IMR-90 (cell line): ENCODE measurements around the gene TLR6. TPM values are rescaled to one million over a fixed set of nuclear protein-coding genes. Genes with fewer than 3 reads are reported as not detected.

ENCODE experiments used
- ATAC-seq: fragments of 200-7000 bp; cut with Tn5 transposase; 2 replicates; pipeline ENCODE4 v1.9.1; 2020; ENCODE audit warnings: low read depth, mild to moderate bottlenecking, moderate library complexity
- BruUV-seq: library from RNA; stranded (reverse); fragments of 400-500 nt; replicated peaks from 2 replicates; lab custom pipeline; 2021; lab: Mats Ljungman, UMichigan
- CTCF ChIA-PET: fragments of 300-600 bp; formaldehyde crosslinking; extraction: SDS; loops from one replicate; lab custom pipeline; 2021; ENCODE audit warnings: antibody characterized with exemption; lab: Yijun Ruan, JAX
- POLR2A ChIA-PET: fragments of 300-600 bp; sonication (Branson Sonifier 250); formaldehyde crosslinking; loops from one replicate; lab custom pipeline; 2022; ENCODE audit warnings: antibody characterized with exemption; ENCODE audit not compliant: unreplicated experiment; lab: Charles Lee
- DNase-seq: peaks from one replicate; pipeline ENCODE4 v3.0.0; 2013
- H2AFZ ChIP-seq: replicated peaks from 2 replicates; pipeline ENCODE3; 2013; ENCODE audit warnings: low read length, mild to moderate bottlenecking; ENCODE audit not compliant: poor library complexity
- H2AK5ac ChIP-seq: 2 replicates; pipeline ENCODE4 v1.6.1; 2013; ENCODE audit warnings: low read depth, low read length, inconsistent platforms
- H2AK9ac ChIP-seq: replicated peaks from 2 replicates; pipeline ENCODE3; 2013; ENCODE audit warnings: mild to moderate bottlenecking, low read depth, low read length, moderate library complexity; ENCODE audit not compliant: poor library complexity
- H2BK120ac ChIP-seq: 2 replicates; pipeline ENCODE4 v1.6.1; 2013; ENCODE audit warnings: low read depth, low read length, inconsistent platforms
- H2BK15ac ChIP-seq: 3 replicates; pipeline ENCODE4 v1.6.1; 2013; ENCODE audit warnings: low read depth, low read length, inconsistent platforms
- H2BK20ac ChIP-seq: 2 replicates; pipeline ENCODE4 v1.6.1; 2013; ENCODE audit warnings: low read depth, mild to moderate bottlenecking, inconsistent platforms, low read length, moderate library complexity
- H2BK5ac ChIP-seq: 2 replicates; pipeline ENCODE4 v1.6.1; 2013; ENCODE audit warnings: mild to moderate bottlenecking, low read depth, low read length, inconsistent platforms; ENCODE audit not compliant: poor library complexity, severe bottlenecking
- H3K14ac ChIP-seq: replicated peaks from 2 replicates; pipeline ENCODE4 v1.6.1; 2013; ENCODE audit warnings: low read depth, low read length, inconsistent platforms
- H3K18ac ChIP-seq: 2 replicates; pipeline ENCODE4 v1.6.1; 2013; ENCODE audit warnings: low read depth, low read length, control low read depth
- H3K23ac ChIP-seq: 2 replicates; pipeline ENCODE4 v1.6.1; 2013; ENCODE audit warnings: low read depth, low read length, inconsistent platforms
- H3K27ac ChIP-seq: 2 replicates; pipeline ENCODE4 v1.5.1; 2013; ENCODE audit warnings: mild to moderate bottlenecking, control low read depth, low read length; ENCODE audit not compliant: insufficient read depth
- H3K27me3 ChIP-seq: 2 replicates; pipeline ENCODE4 v1.6.1; 2013; ENCODE audit warnings: low read length; ENCODE audit not compliant: control insufficient read depth, insufficient read depth
- H3K36me3 ChIP-seq: 2 replicates; pipeline ENCODE4 v1.6.1; 2013; ENCODE audit warnings: low read length, mixed read lengths; ENCODE audit not compliant: control insufficient read depth, insufficient read depth
- H3K4ac ChIP-seq: 2 replicates; pipeline ENCODE4 v1.6.1; 2013; ENCODE audit warnings: low read depth, low read length, inconsistent platforms
- H3K4me1 ChIP-seq: 2 replicates; pipeline ENCODE4 v1.6.1; 2013; ENCODE audit warnings: low read length, mixed read lengths; ENCODE audit not compliant: control insufficient read depth, insufficient read depth
- H3K4me2 ChIP-seq: 2 replicates; pipeline ENCODE4 v1.6.1; 2013; ENCODE audit warnings: low read depth, mild to moderate bottlenecking, control low read depth, low read length, moderate library complexity
- H3K4me3 ChIP-seq: 2 replicates; pipeline ENCODE4 v1.5.1; 2013; ENCODE audit warnings: low read depth, mild to moderate bottlenecking, control low read depth, low read length, moderate library complexity; ENCODE audit not compliant: insufficient read depth
- H3K56ac ChIP-seq: 2 replicates; pipeline ENCODE4 v1.6.1; 2013; ENCODE audit warnings: low read length, inconsistent platforms; ENCODE audit not compliant: insufficient read depth; ENCODE audit errors: extremely low read depth
- H3K79me1 ChIP-seq, 2 experiments: 2 replicates each; pipeline ENCODE4 v1.6.1; 2013; ENCODE audit warnings: low read length in 2 of 2, inconsistent platforms in 1 of 2, low read depth in 1 of 2
- H3K9ac ChIP-seq: 2 replicates; pipeline ENCODE4 v1.6.1; 2013; ENCODE audit warnings: low read depth, low read length, control low read depth
- H3K9me1 ChIP-seq: 2 replicates; pipeline ENCODE4 v1.6.1; 2013; ENCODE audit warnings: low read length, inconsistent platforms; ENCODE audit not compliant: insufficient read depth
- H3K9me3 ChIP-seq: 2 replicates; pipeline ENCODE4 v1.6.1; 2013; ENCODE audit warnings: low read length; ENCODE audit not compliant: control insufficient read depth, insufficient read depth
- H4K20me1 ChIP-seq: 2 replicates; pipeline ENCODE4 v1.6.1; 2013; ENCODE audit warnings: low read length, inconsistent platforms; ENCODE audit not compliant: insufficient read depth
- H4K5ac ChIP-seq: 2 replicates; pipeline ENCODE4 v1.6.1; 2013; ENCODE audit warnings: mild to moderate bottlenecking, low read depth, low read length, control low read depth
- H4K8ac ChIP-seq, 2 experiments: 2 replicates each; pipeline ENCODE4 v1.6.1; 2013; ENCODE audit warnings: low read depth in 2 of 2, low read length in 2 of 2, control low read depth in 1 of 2, inconsistent platforms in 1 of 2
- H4K91ac ChIP-seq: 2 replicates; pipeline ENCODE4 v1.6.1; 2013; ENCODE audit warnings: low read depth, low read length, inconsistent platforms; ENCODE audit not compliant: insufficient read depth
- CEBPB ChIP-seq: IDR thresholded peaks from 2 replicates; pipeline ENCODE4 v1.6.1; 2012; ENCODE audit warnings: low read depth, low read length, improper control_type of control experiment
- CHD1 ChIP-seq: IDR thresholded peaks from 2 replicates; pipeline ENCODE4 v1.6.1; 2012; ENCODE audit warnings: low read depth, low read length, improper control_type of control experiment
- CTCF ChIP-seq: conservative IDR thresholded peaks from 2 replicates; pipeline ENCODE4 v1.5.1; 2012; ENCODE audit warnings: mild to moderate bottlenecking, low read depth, low read length, improper control_type of control experiment
- FOS ChIP-seq: fragments of 150-350 bp; IDR thresholded peaks from 2 replicates; pipeline ENCODE4 v1.6.1; 2016; ENCODE audit warnings: low read depth, low read length
- MAFK ChIP-seq: IDR thresholded peaks from 2 replicates; pipeline ENCODE4 v1.6.1; 2012; ENCODE audit warnings: low read depth, low read length, improper control_type of control experiment
- MAZ ChIP-seq: IDR thresholded peaks from 2 replicates; pipeline ENCODE4 v1.6.1; 2012; ENCODE audit warnings: low read depth, mild to moderate bottlenecking, low read length, improper control_type of control experiment, moderate library complexity, borderline replicate concordance
- MXI1 ChIP-seq: IDR thresholded peaks from 2 replicates; pipeline ENCODE4 v1.6.1; 2012; ENCODE audit warnings: low read depth, mild to moderate bottlenecking, low read length, moderate library complexity, borderline replicate concordance
- NFE2L2 ChIP-seq: fragments of 150-350 bp; IDR thresholded peaks from 2 replicates; pipeline ENCODE4 v1.6.1; 2016; ENCODE audit warnings: low read depth, mild to moderate bottlenecking, low read length
- POLR2A ChIP-seq: IDR thresholded peaks from 2 replicates; pipeline ENCODE4 v1.6.1; 2012; ENCODE audit warnings: mild to moderate bottlenecking, low read depth, low read length
- RAD21 ChIP-seq: IDR thresholded peaks from 2 replicates; pipeline ENCODE4 v1.6.1; 2012; ENCODE audit warnings: low read length, improper control_type of control experiment
- RCOR1 ChIP-seq: IDR thresholded peaks from 2 replicates; pipeline ENCODE4 v1.6.1; 2012; ENCODE audit warnings: mild to moderate bottlenecking, low read length, improper control_type of control experiment; ENCODE audit not compliant: insufficient replicate concordance
- RFX5 ChIP-seq: IDR thresholded peaks from 2 replicates; pipeline ENCODE4 v1.8.0; 2012; ENCODE audit warnings: low read depth, mild to moderate bottlenecking, low read length, moderate library complexity
- SMC3 ChIP-seq: fragments of 150-350 bp; IDR thresholded peaks from 2 replicates; pipeline ENCODE4 v1.6.1; 2016; ENCODE audit warnings: low read depth, mild to moderate bottlenecking, antibody characterized with exemption, low read length, moderate library complexity
- USF2 ChIP-seq: fragments of 150-350 bp; IDR thresholded peaks from 2 replicates; pipeline ENCODE4 v1.6.1; 2017; ENCODE audit warnings: mild to moderate bottlenecking, antibody characterized with exemption, low read length, low read depth
- WGBS, 2 experiments: methylation state at CpG; one replicate each; pipeline versions ENCODE4 v1.1.5 to v1.1.7; 2013; ENCODE audit warnings: missing lambda C conversion rate in 2 of 2; ENCODE audit not compliant: insufficient read length in 1 of 2; ENCODE audit errors: extremely low coverage in 2 of 2; 5-methylcytosine and 5-hydroxymethylcytosine counted together
- dilution Hi-C: fragments of 300-500 bp; cut with HindIII; formaldehyde crosslinking; loops from one replicate; pipeline ENCODE4 v1.14.3; 2018; ENCODE audit warnings: low sequenced_read_pairs; ENCODE audit not compliant: unreplicated experiment
- in situ Hi-C: fragments of 300-500 bp; cut with MboI; formaldehyde crosslinking; loops from 3 replicates; pipeline ENCODE4 v1.14.3; 2019; ENCODE audit warnings: low sequenced_read_pairs, inconsistent platforms, mixed read lengths
- intact Hi-C: fragments of 100-400 bp; cut with micrococcal nuclease; formaldehyde crosslinking; loops from 2 replicates; pipeline ENCODE4 v1.10.0; 2022
- polyA plus RNA-seq, 3 experiments: library from polyadenylated mRNA; depleted of rRNA; stranded (reverse); fragments of >200 nt; gene quantifications; 2 replicates each; pipeline ENCODE4 v1.2.3, GENCODE V29; 2012; ENCODE audit warnings: low replicate concordance in 1 of 3
- total RNA-seq: library from RNA; depleted of rRNA; stranded (reverse); fragments of >200 nt; gene quantifications from 2 replicates; pipeline ENCODE4 v1.2.3, GENCODE V29; 2012
- TF ChIP-seq, protein P1 (sequence below): fragments of 150-350 bp; IDR thresholded peaks from 2 replicates; pipeline ENCODE4 v1.6.1; 2016; ENCODE audit warnings: low read depth, mild to moderate bottlenecking, low read length, moderate library complexity, borderline replicate concordance

Gene TLR6
- total and polyA plus RNA-seq, 2 of the 4 experiments (the other 2 are of a cell fraction): 1.4 to 3.9 TPM

DNA sequence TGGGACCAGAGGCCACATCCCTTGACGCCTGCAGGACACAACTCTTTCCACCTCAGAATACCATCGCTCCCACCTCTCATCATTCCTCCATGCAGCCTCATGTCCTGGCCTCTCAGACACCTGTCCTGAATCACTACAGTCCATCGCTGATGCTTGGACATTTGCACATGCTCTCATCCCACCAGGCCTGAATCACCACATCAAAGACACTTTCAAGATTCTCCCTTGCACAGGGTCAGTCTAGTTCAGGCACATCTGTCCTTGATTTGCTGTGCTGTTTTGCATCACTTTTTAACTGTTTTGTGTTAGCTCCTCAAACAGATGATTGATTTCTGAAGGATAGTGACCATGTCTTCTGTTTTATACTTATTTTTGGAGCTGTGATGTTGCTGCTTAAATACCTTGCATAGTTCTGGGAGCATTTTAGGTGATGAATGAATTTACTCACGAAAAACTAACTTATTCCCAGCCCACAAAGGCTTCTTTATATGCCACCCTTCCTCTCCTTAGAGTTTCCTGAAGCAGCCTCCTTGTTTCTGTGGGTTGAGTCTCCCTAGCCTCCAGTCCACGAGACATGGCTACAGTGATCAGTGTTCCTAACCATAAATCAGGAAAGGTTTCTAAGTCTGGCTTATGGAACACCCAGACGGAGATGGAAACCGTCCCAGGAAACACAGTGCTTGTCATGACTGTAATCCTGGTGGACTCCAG is 13.6 kb upstream of the TLR6 start:
- peak overlapping the region; percentile 86 for H3K23ac ChIP-seq
- H3K27ac ChIP-seq: peak overlapping the region; percentile 35; the same call in 1 of the 2 replicates
- CTCF ChIA-PET: interaction anchor here (0.6 to 1.1 kb wide), 2 partner anchors 14 to 104 kb away, joined by 3 to 4 read pairs; partner anchors contain the start of gene TLR6
- peak overlapping the region; percentile 41 for H3K4ac ChIP-seq
- peaks cover 18% of the 10 kb centered on the region for H3K36me3 ChIP-seq
- peak overlapping the region; percentile 32; the same call in 1 of the 2 replicates for H3K9ac ChIP-seq
- H2BK20ac ChIP-seq: no peak overlapping the region
- H4K91ac ChIP-seq: no peak overlapping the region; the same call in 1 of the 2 replicates
- H3K14ac ChIP-seq: peak overlapping the region; percentile 73
- no peak overlapping the region for H2BK15ac ChIP-seq
- H2AFZ ChIP-seq: no peak overlapping the region
- no peak overlapping the region for H3K18ac ChIP-seq
- peak overlapping the region; percentile 23 for H2BK5ac ChIP-seq
- H3K4me3 ChIP-seq: no peak overlapping the region
- H2AK5ac ChIP-seq: peak overlapping the region; percentile 31
- dilution Hi-C loops (no loop called here), intact Hi-C loops (no loop called here), in situ Hi-C loops (no loop called here)
- no peak for ATAC-seq
- H3K56ac ChIP-seq: peak overlapping the region; percentile 21; the same call in 1 of the 2 replicates
- peak overlapping the region; percentile 43 for H3K4me2 ChIP-seq
- POLR2A ChIA-PET: no interaction called here
- H3K9me3 ChIP-seq: no peaks in the 10 kb centered on the region
- peaks cover 28% of the 10 kb centered on the region for H3K4me1 ChIP-seq
- 0 out of 2 replicates have a peak overlapping the region, but pooled peaks have one; percentile 16 for H2BK120ac ChIP-seq
- H4K20me1 ChIP-seq: peaks cover 52% of the 10 kb centered on the region
- H4K5ac ChIP-seq: no peak overlapping the region
- WGBS, 2 experiments: 96% methylated on average over 3 of the region's 7 CpGs; no CpG with 5 or more reads in 1 of the 2 experiments
- no TSS peak for BruUV-seq
- no peak overlapping the region for H4K8ac ChIP-seq
- no peaks in the 10 kb centered on the region for H3K27me3 ChIP-seq
- H3K9me1 ChIP-seq: peaks cover 12% of the 10 kb centered on the region
- no peak overlapping the region for H2AK9ac ChIP-seq
- DNase-seq: peak; percentile 30
- peaks cover 15 to 56% of the 10 kb centered on the region in 2 experiments for H3K79me1 ChIP-seq
- TF ChIP-seq CHD1 (no peak), POLR2A (no peak), USF2 (no peak), RAD21 (no peak), MXI1 (no peak), CEBPB (no peak), RCOR1 (no peak), SMC3 (no peak), RFX5 (no peak), NFE2L2 (no peak), MAZ (no peak), MAFK (no peak), FOS (no peak), CTCF (no peak)
- TF ChIP-seq, protein P1, sequence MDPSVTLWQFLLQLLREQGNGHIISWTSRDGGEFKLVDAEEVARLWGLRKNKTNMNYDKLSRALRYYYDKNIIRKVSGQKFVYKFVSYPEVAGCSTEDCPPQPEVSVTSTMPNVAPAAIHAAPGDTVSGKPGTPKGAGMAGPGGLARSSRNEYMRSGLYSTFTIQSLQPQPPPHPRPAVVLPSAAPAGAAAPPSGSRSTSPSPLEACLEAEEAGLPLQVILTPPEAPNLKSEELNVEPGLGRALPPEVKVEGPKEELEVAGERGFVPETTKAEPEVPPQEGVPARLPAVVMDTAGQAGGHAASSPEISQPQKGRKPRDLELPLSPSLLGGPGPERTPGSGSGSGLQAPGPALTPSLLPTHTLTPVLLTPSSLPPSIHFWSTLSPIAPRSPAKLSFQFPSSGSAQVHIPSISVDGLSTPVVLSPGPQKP: no peak
